A673 (cell line): ENCODE measurements around the gene MSI2.

ENCODE experiments used
- CTCF ChIP-seq: fragments of 300-800, 200-600 bp; sonication (generic); conservative IDR thresholded peaks from 2 replicates; pipeline ENCODE4 v1.5.1; 2017; ENCODE audit warnings: low read depth, mild to moderate bottlenecking, antibody characterized with exemption, low read length, moderate library complexity, mixed read lengths
- EZH2 ChIP-seq: fragments of 200-600 bp; sonication (generic); IDR thresholded peaks from 2 replicates; pipeline ENCODE4 v1.6.1; 2017; ENCODE audit warnings: borderline replicate concordance, low read depth, mild to moderate bottlenecking, mixed read lengths, antibody characterized with exemption, low read length; ENCODE audit not compliant: poor library complexity, severe bottlenecking

GRCh38 chr17:57256708-57257112 lies 387 bp downstream of the MSI2 start:
- TF ChIP-seq CTCF (no peak), EZH2 (no peak)
